Mucosa of stomach (tissue), 1 donor: ENCODE data around the gene FHIT.

ENCODE experiments used
- H3K27me3 ChIP-seq: one replicate; pipeline ENCODE4 v1.7.0; 2013; ENCODE audit warnings: mild to moderate bottlenecking, low read length; ENCODE audit not compliant: control insufficient read depth, insufficient read depth
- H3K36me3 ChIP-seq: one replicate; pipeline ENCODE4 v1.7.0; 2013; ENCODE audit warnings: low read length; ENCODE audit not compliant: control insufficient read depth, insufficient read depth
- H3K4me1 ChIP-seq: one replicate; pipeline ENCODE4 v1.7.0; 2013; ENCODE audit warnings: mild to moderate bottlenecking, low read length; ENCODE audit not compliant: control insufficient read depth, insufficient read depth
- H3K4me3 ChIP-seq: one replicate; pipeline ENCODE4 v1.7.0; 2013; ENCODE audit warnings: low read length
- H3K9ac ChIP-seq: one replicate; pipeline ENCODE4 v1.7.0; 2013; ENCODE audit warnings: mild to moderate bottlenecking, low read length, moderate library complexity
- H3K9me3 ChIP-seq: one replicate; pipeline ENCODE4 v1.7.0; 2013; ENCODE audit warnings: mild to moderate bottlenecking, low read length, moderate library complexity; ENCODE audit not compliant: control insufficient read depth
- donor health status: Pancreatic carcinoma.

Gene FHIT

DNA sequence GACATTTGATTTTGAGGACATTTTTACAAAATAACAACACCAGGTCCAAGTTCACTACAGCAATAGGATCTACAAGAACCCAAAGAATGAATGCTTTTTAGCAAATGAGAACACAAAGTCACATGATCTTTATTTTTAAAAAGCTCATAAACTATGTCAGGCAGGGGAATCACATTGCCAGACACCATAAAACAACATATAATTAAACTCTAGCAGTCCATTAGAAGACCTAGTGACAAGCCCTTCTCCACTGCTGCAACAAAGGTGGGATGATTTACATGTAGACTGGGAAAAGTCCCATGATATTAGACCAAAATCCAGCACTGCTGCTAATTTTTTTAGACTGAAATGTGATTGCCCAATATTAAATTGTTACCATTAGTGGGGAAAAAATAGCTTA, 92.6 kb downstream of the FHIT start:
- peaks cover 5% of the 10 kb centered on the region for H3K4me1 ChIP-seq
- H3K36me3 ChIP-seq: no peaks in the 10 kb centered on the region
- no peak overlapping the region for H3K4me3 ChIP-seq
- no peaks in the 10 kb centered on the region for H3K9me3 ChIP-seq
- H3K9ac ChIP-seq: no peak overlapping the region
- no peaks in the 10 kb centered on the region for H3K27me3 ChIP-seq

GRCh38 chr3:61158216-61158615, 93.0 kb downstream of the FHIT start:
- Histone ChIP-seq H3K9ac (no peak overlapping the region), H3K4me3 (no peak overlapping the region), H3K9me3 (no peaks in the 10 kb centered on the region), H3K4me1 (peaks cover 5% of the 10 kb centered on the region), H3K27me3 (no peaks in the 10 kb centered on the region), H3K36me3 (no peaks in the 10 kb centered on the region)

- Histone ChIP-seq H3K4me3 (no peak overlapping the region), H3K9ac (no peak overlapping the region), H3K9me3 (no peaks in the 10 kb centered on the region), H3K36me3 (no peaks in the 10 kb centered on the region), H3K4me1 (peaks cover 5% of the 10 kb centered on the region), H3K27me3 (no peaks in the 10 kb centered on the region)
Measured at GRCh38 chr3:61157414-61157813, 93.8 kb downstream of the FHIT start.

GRCh38 chr3:61155701-61156292, 95.5 kb downstream of the FHIT start:
- no peaks in the 10 kb centered on the region for H3K27me3 ChIP-seq
- H3K4me3 ChIP-seq: no peak overlapping the region
- H3K4me1 ChIP-seq: peaks cover 5% of the 10 kb centered on the region
- H3K36me3 ChIP-seq: no peaks in the 10 kb centered on the region
- H3K9me3 ChIP-seq: no peaks in the 10 kb centered on the region
- H3K9ac ChIP-seq: no peak overlapping the region

GRCh38 chr3:61154457-61155198, 96.6 kb downstream of the FHIT start:
- Histone ChIP-seq H3K36me3 (no peaks in the 10 kb centered on the region), H3K9ac (no peak overlapping the region), H3K4me3 (no peak overlapping the region), H3K27me3 (no peaks in the 10 kb centered on the region), H3K4me1 (peaks cover 5% of the 10 kb centered on the region), H3K9me3 (no peaks in the 10 kb centered on the region)

- H3K27me3 ChIP-seq: no peaks in the 10 kb centered on the region
- H3K9ac ChIP-seq: no peak overlapping the region
- no peaks in the 10 kb centered on the region for H3K36me3 ChIP-seq
- H3K9me3 ChIP-seq: no peaks in the 10 kb centered on the region
- H3K4me1 ChIP-seq: peaks cover 5% of the 10 kb centered on the region
- H3K4me3 ChIP-seq: no peak overlapping the region
Measured at GRCh38 chr3:61152071-61152470, 99.2 kb downstream of the FHIT start.

- Histone ChIP-seq H3K9ac (no peak overlapping the region), H3K4me3 (no peak overlapping the region), H3K36me3 (no peaks in the 10 kb centered on the region), H3K9me3 (no peaks in the 10 kb centered on the region), H3K4me1 (no peaks in the 10 kb centered on the region), H3K27me3 (no peaks in the 10 kb centered on the region)
Measured at GRCh38 chr3:61149236-61149635, 102.0 kb downstream of the FHIT start.

DNA sequence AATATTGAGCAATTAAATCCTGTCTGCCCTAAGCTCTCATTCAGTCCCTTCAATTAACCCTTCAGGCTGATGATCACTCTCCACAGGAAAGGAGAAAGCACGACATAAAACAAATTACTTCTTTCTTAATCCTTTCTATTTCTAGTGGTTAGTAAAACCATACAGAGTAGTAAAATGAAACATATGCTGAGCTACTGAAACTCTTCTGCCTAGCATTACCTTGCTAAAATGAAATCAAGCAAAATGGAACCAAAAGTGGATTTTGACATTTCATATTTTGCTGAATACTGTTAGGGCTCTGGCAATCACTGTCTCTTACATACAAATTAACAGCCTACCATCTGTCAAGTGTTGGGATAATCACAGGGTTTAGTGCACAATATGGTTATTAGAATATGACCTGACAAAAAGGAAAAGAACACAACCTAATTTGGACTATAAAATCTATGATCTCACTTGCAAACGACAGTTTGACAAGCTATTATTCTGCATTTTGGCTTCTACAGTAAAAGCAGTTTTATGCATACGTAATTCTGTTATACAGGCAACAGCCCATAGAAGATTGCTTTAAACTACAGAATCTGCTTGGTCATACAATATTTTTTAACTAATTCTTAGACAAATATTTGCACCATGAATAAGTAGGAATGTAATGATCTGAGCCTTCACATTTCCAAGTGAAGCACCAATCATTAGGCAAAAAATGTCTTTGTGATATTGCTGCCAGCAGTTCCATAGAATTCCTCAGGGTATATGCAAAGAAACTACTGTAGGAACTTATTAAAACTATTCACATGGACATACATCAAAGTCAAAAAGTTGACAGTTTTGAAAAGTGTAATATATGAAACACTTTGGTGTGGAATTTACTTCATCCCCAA, 105.0 kb downstream of the FHIT start:
- no peaks in the 10 kb centered on the region for H3K4me1 ChIP-seq
- H3K9ac ChIP-seq: no peak overlapping the region
- no peak overlapping the region for H3K4me3 ChIP-seq
- H3K27me3 ChIP-seq: no peaks in the 10 kb centered on the region
- H3K9me3 ChIP-seq: no peaks in the 10 kb centered on the region
- no peaks in the 10 kb centered on the region for H3K36me3 ChIP-seq

DNA sequence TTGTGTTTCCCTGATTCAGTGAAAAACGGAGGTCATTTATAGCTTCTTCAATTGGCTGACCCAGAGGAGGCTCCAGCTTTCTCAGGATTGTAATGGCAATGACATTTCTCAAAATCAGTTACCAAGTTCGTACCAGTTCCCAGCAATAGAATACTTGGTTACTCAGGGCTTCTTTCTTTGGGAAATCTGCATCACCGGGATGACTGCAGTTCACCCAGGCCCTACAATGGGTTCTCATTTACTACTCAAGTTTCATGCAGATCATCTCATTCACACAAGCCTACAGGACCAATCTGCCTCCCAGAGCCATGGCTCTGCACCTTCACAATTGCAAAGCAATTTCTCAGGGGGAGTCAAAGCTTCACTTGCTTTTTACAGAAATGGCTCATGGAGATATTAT, 109.6 kb downstream of the FHIT start:
- no peaks in the 10 kb centered on the region for H3K9me3 ChIP-seq

GRCh38 chr3:61141227-61141626, 110.0 kb downstream of the FHIT start:
- H3K9ac ChIP-seq: no peak overlapping the region
- H3K27me3 ChIP-seq: no peaks in the 10 kb centered on the region
- H3K4me1 ChIP-seq: no peaks in the 10 kb centered on the region
- H3K4me3 ChIP-seq: no peak overlapping the region
- H3K9me3 ChIP-seq: no peaks in the 10 kb centered on the region
- no peaks in the 10 kb centered on the region for H3K36me3 ChIP-seq

More for the DNA sequence above, 109.6 kb downstream of the FHIT start:
- Histone ChIP-seq H3K36me3 (no peaks in the 10 kb centered on the region), H3K4me3 (no peak overlapping the region), H3K9ac (no peak overlapping the region), H3K27me3 (no peaks in the 10 kb centered on the region), H3K4me1 (no peaks in the 10 kb centered on the region)

- no peaks in the 10 kb centered on the region for H3K9me3 ChIP-seq
- H3K9ac ChIP-seq: no peak overlapping the region
- no peaks in the 10 kb centered on the region for H3K4me1 ChIP-seq
- no peaks in the 10 kb centered on the region for H3K27me3 ChIP-seq
- no peaks in the 10 kb centered on the region for H3K36me3 ChIP-seq
- no peak overlapping the region for H3K4me3 ChIP-seq
Measured at GRCh38 chr3:61139686-61140085, 111.6 kb downstream of the FHIT start.

DNA sequence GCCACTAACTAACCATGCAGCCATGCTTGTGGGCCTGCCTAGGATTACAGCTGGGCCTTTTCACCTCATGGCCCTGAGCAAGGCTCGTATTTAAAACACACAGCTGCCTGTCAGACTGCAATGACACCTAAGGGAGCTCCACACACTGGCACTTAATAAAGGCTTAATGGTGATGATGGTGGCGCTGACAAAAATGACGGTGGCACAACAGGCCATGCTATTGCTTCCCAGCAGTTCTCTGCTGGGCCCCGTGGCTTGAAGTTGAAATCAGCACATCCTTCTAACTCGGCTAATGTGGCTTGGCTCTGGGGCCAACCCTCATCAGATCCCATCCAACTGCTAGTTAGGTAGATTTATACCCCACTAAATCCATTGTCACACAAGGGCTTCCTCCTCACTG, 112.9 kb downstream of the FHIT start:
- no peak overlapping the region for H3K4me3 ChIP-seq
- no peaks in the 10 kb centered on the region for H3K9me3 ChIP-seq
- H3K9ac ChIP-seq: no peak overlapping the region
- no peaks in the 10 kb centered on the region for H3K4me1 ChIP-seq
- no peaks in the 10 kb centered on the region for H3K36me3 ChIP-seq
- H3K27me3 ChIP-seq: no peaks in the 10 kb centered on the region
